PC-9 (cell line): ENCODE data around the gene GPR157. TPM values are rescaled to one million over a fixed set of nuclear protein-coding genes. Genes with fewer than 3 reads are reported as not detected.

Experiments
- BruUV-seq: library from RNA; stranded (reverse); fragments of 400-500 nt; replicated peaks from 2 replicates; lab custom pipeline; 2021; lab: Mats Ljungman, UMichigan
- CTCF ChIA-PET: fragments of 300-600 bp; sonication (Branson Sonifier 250); formaldehyde crosslinking; loops from one replicate; lab custom pipeline; 2022; ENCODE audit warnings: antibody characterized with exemption; lab: Charles Lee
- POLR2A ChIA-PET: fragments of 300-600 bp; sonication (Branson Sonifier 250); formaldehyde crosslinking; loops from one replicate; lab custom pipeline; 2022; ENCODE audit warnings: antibody characterized with exemption; ENCODE audit not compliant: unreplicated experiment; lab: Charles Lee
- DNase-seq, 2 experiments: peaks; one replicate each; pipeline versions ENCODE4 v3.0.0 to v3.0.0-alpha.2; 2015 to 2022; ENCODE audit warnings: mixed read lengths in 1 of 2
- H2AFZ ChIP-seq: fragments of 200-600 bp; sonication (generic); 2 replicates; pipeline ENCODE4 v1.8.1; 2017; ENCODE audit warnings: antibody characterized with exemption
- H3F3A ChIP-seq: fragments of 200-600 bp; sonication (generic); 2 replicates; pipeline ENCODE4 v1.8.1; 2017; ENCODE audit warnings: antibody characterized with exemption, mild to moderate bottlenecking, low read depth; ENCODE audit not compliant: insufficient read depth
- H3K27ac ChIP-seq: fragments of 200-600 bp; sonication (generic); 2 replicates; pipeline ENCODE4 v1.6.1; 2016; ENCODE audit warnings: mixed run types
- H3K27me3 ChIP-seq: fragments of 200-600 bp; sonication (generic); 2 replicates; pipeline ENCODE4 v1.6.1; 2016; ENCODE audit warnings: low read depth, mixed run types; ENCODE audit not compliant: insufficient read depth
- H3K36me3 ChIP-seq: fragments of 200-600 bp; sonication (generic); 2 replicates; pipeline ENCODE4 v1.6.1; 2016; ENCODE audit warnings: low read depth, mixed run types
- H3K4me1 ChIP-seq: fragments of 200-600 bp; sonication (generic); replicated peaks from 2 replicates; pipeline ENCODE4 v1.6.1; 2016; ENCODE audit warnings: mixed run types; ENCODE audit not compliant: insufficient read depth
- H3K4me2 ChIP-seq: fragments of 200-600 bp; sonication (generic); 2 replicates; pipeline ENCODE4 v1.6.1; 2017; ENCODE audit warnings: mixed run types
- H3K4me3 ChIP-seq: fragments of 200-600 bp; sonication (generic); 2 replicates; pipeline ENCODE4 v1.6.1; 2016; ENCODE audit warnings: mixed run types
- H3K79me2 ChIP-seq: fragments of 200-600 bp; sonication (generic); 2 replicates; pipeline ENCODE4 v1.6.1; 2017; ENCODE audit warnings: low read depth, mixed run types
- H3K9me2 ChIP-seq: fragments of 200-600 bp; sonication (generic); 2 replicates; pipeline ENCODE4 v1.8.1; 2017; ENCODE audit warnings: mild to moderate bottlenecking; ENCODE audit not compliant: insufficient read depth
- H3K9me3 ChIP-seq: fragments of 200-600 bp; sonication (generic); 2 replicates; pipeline ENCODE4 v1.8.1; 2016; ENCODE audit warnings: low read depth; ENCODE audit not compliant: insufficient read depth
- H4K20me1 ChIP-seq: fragments of 200-600 bp; sonication (generic); 2 replicates; pipeline ENCODE4 v1.8.1; 2017; ENCODE audit not compliant: insufficient read depth
- CTCF ChIP-seq: fragments of 200-600 bp; sonication (generic); conservative IDR thresholded peaks from 2 replicates; pipeline ENCODE4 v1.6.1; 2017; ENCODE audit warnings: mixed run types, antibody characterized with exemption, mild to moderate bottlenecking, moderate library complexity
- EZH2 ChIP-seq: fragments of 200-600 bp; sonication (generic); IDR thresholded peaks from 2 replicates; pipeline ENCODE4 v1.8.0; 2017; ENCODE audit warnings: antibody characterized with exemption, low read depth
- intact Hi-C: fragments of 100-400 bp; cut with micrococcal nuclease; formaldehyde crosslinking; loops from one replicate; pipeline ENCODE4 v1.10.0; 2022; ENCODE audit not compliant: unreplicated experiment
- total RNA-seq: library from RNA; stranded (reverse); gene quantifications from 2 replicates; pipeline ENCODE4 v1.2.3, GENCODE V29; 2021

The GPR157 gene
- total RNA-seq, 1 experiment from 2014 or later = 9.0 TPM

DNA sequence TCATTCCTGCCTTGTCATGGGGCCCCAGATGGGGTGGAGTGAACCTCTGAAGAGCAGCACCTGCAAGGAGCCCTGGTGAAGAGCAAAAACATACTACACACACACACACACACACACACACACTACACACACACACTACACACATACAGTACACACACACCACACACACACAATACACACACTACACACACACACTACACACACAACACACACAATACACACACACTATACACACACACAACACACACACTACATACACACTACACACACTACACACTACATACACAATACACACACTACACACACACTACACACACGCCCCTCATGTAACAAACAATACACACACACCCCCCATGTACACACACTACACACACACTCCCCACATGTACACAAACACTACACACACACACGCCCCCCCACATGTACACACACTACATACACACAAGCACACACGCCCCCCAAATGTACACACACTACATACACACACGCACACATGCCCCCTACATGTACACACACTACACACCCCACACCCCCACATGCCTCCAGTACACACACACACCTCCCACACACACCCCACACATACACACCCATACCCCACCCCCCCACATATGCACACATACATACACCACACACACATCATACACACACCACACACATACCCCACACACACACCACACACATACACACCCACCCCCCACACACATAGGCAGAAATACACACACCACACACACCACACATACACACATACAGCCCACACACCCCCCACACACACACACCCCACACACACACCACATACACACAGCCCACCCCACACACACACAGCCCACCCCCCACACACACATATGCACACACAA is 68.8 kb downstream of the GPR157 start:
- Histone ChIP-seq H3K4me2 (no peak overlapping the region), H4K20me1 (no peaks in the 10 kb centered on the region), H3K9me3 (no peaks in the 10 kb centered on the region), H3K36me3 (no peaks in the 10 kb centered on the region), H3F3A (no peaks in the 10 kb centered on the region), H3K4me3 (no peak overlapping the region), H3K4me1 (no peaks in the 10 kb centered on the region), H2AFZ (no peak overlapping the region), H3K79me2 (no peaks in the 10 kb centered on the region), H3K27ac (no peak overlapping the region), H3K9me2 (no peaks in the 10 kb centered on the region), H3K27me3 (no peaks in the 10 kb centered on the region)
- no peak for DNase-seq
- CTCF ChIA-PET = no interaction called here
- TF ChIP-seq EZH2 = no peak
- TF ChIP-seq CTCF = no peak
- no TSS peak for BruUV-seq
- POLR2A ChIA-PET = no interaction called here
- intact Hi-C loops = no loop called here

DNA sequence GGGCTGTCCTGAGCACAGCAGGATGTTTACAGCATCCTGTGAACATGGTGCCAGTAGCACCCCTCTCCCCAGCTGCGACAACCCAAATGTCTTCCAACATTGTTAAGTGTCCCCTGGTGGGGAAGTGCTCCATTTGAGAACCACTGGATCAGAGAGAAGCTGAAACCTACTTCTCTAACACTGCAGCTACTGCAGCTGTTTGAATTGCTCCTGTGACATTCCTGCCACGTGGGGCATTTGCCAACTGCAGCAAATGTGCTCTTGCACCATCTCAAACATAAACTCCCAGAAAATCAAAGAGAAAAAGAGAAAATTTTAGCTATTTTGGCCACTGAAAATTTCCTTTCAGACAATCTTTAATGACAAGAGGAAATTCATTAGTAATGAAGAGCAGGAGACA is 70.4 kb downstream of the GPR157 start:
- ChIA-PET POLR2A (no interaction called here), CTCF (interaction anchor here (0.9 to 1.0 kb wide), 2 partner anchors 27 to 95 kb away, joined by 4 to 5 read pairs; no protein-coding TSS in a partner anchor)
- Histone ChIP-seq H3F3A (no peaks in the 10 kb centered on the region), H2AFZ (no peak overlapping the region), H3K9me3 (no peaks in the 10 kb centered on the region), H3K9me2 (no peaks in the 10 kb centered on the region), H3K4me3 (no peak overlapping the region), H3K4me1 (no peaks in the 10 kb centered on the region), H3K27ac (no peak overlapping the region), H3K36me3 (no peaks in the 10 kb centered on the region), H4K20me1 (no peaks in the 10 kb centered on the region), H3K4me2 (no peak overlapping the region), H3K79me2 (no peaks in the 10 kb centered on the region), H3K27me3 (no peaks in the 10 kb centered on the region)
- TF ChIP-seq EZH2 = no peak
- no peak; the same call in 1 of the 2 replicates for TF ChIP-seq CTCF
- no peak for DNase-seq
- intact Hi-C loops = no loop called here
- BruUV-seq = no TSS peak

GRCh38 chr1:9057851-9058250 is 71.1 kb downstream of the GPR157 start:
- TF ChIP-seq CTCF = no peak
- TF ChIP-seq EZH2 = no peak
- no peaks in the 10 kb centered on the region for H3K4me1 ChIP-seq
- CTCF ChIA-PET = interaction anchor here (1.0 kb wide), 1 partner anchor 95 kb away, joined by 4 read pairs; no protein-coding TSS in a partner anchor

More at GRCh38 chr1:9057851-9058250, 71.1 kb downstream of the GPR157 start:
- Histone ChIP-seq H3K36me3 (no peaks in the 10 kb centered on the region), H4K20me1 (no peaks in the 10 kb centered on the region), H3K4me2 (no peak overlapping the region), H2AFZ (no peak overlapping the region), H3K27ac (no peak overlapping the region), H3K27me3 (no peaks in the 10 kb centered on the region), H3K9me3 (no peaks in the 10 kb centered on the region), H3K9me2 (no peaks in the 10 kb centered on the region), H3F3A (no peaks in the 10 kb centered on the region), H3K79me2 (no peaks in the 10 kb centered on the region), H3K4me3 (no peak overlapping the region)
- POLR2A ChIA-PET = no interaction called here
- intact Hi-C loops = no loop called here
- BruUV-seq = no TSS peak
- no peak for DNase-seq
